ENCODE measurements around the gene GFRA1.

- TF ChIP-seq CTCF (IDR thresholded peaks at IDR 0.05): no peak
- TF ChIP-seq POLR2A (IDR thresholded peaks at IDR 0.05): no peak
Observed at GRCh38 chr10:116069856-116070255, 203.2 kb downstream of the GFRA1 start.
